22Rv1 (cell line): ENCODE results near the gene NAA50.

Source experiments
- ZFX ChIP-seq: fragments of 450-650 bp; IDR thresholded peaks from 2 replicates; pipeline ENCODE4 v1.6.1; 2017; ENCODE audit warnings: antibody characterized with exemption, borderline replicate concordance
- TF ChIP-seq, protein P1 (sequence below): fragments of 450-650 bp; IDR thresholded peaks from 2 replicates; pipeline ENCODE4 v1.5.1; 2017; ENCODE audit warnings: mild to moderate bottlenecking

GRCh38 chr3:113698956-113699355 is 47.1 kb downstream of the NAA50 start:
- TF ChIP-seq, protein P1, sequence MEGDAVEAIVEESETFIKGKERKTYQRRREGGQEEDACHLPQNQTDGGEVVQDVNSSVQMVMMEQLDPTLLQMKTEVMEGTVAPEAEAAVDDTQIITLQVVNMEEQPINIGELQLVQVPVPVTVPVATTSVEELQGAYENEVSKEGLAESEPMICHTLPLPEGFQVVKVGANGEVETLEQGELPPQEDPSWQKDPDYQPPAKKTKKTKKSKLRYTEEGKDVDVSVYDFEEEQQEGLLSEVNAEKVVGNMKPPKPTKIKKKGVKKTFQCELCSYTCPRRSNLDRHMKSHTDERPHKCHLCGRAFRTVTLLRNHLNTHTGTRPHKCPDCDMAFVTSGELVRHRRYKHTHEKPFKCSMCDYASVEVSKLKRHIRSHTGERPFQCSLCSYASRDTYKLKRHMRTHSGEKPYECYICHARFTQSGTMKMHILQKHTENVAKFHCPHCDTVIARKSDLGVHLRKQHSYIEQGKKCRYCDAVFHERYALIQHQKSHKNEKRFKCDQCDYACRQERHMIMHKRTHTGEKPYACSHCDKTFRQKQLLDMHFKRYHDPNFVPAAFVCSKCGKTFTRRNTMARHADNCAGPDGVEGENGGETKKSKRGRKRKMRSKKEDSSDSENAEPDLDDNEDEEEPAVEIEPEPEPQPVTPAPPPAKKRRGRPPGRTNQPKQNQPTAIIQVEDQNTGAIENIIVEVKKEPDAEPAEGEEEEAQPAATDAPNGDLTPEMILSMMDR, result no peak
- TF ChIP-seq ZFX, result no peak
